Measurements from ENCODE around the gene PRKN. TPM values are rescaled to one million over a fixed set of nuclear protein-coding genes. Genes with fewer than 3 reads are reported as not detected.

PRKN gene
- polyA plus RNA-seq, 1 experiment, result 0.71 TPM

DNA sequence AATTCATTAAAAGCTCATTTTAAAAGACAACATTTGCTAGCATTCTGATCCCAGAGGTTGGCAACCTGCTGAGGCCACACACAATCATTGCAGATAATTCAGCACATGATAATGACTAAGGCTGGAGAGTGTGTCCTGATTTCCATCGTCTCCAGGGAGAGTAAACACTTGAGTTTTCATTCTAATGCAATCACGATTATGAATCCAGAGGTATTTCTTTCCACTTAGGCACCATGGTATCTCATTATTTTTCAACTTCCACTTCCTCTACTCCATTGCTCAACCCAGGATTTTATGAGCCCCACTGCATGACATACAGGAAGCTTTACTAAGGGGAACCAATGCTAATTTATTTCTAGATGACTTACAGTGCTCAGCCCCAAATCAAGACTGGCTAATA lies 1179.9 kb downstream of the PRKN start:
- no peak overlapping the region for H3K4me3 ChIP-seq (ENCODE audit: low read depth, low read length)
- ChIA-PET CTCF (interaction anchor here (0.6 kb wide), 1 partner anchor 1016 kb away, joined by 3 read pairs; no protein-coding TSS in a partner anchor), POLR2A (no interaction called here)
- no peaks in the 10 kb centered on the region for H3K27me3 ChIP-seq (ENCODE audit: control insufficient read depth, insufficient read depth, low read length)
- H3K36me3 ChIP-seq (ENCODE audit: control insufficient read depth, insufficient read depth, low read length), result no peaks in the 10 kb centered on the region
- no peak for DNase-seq (ENCODE audit: low read depth)
- TF ChIP-seq, protein P1, sequence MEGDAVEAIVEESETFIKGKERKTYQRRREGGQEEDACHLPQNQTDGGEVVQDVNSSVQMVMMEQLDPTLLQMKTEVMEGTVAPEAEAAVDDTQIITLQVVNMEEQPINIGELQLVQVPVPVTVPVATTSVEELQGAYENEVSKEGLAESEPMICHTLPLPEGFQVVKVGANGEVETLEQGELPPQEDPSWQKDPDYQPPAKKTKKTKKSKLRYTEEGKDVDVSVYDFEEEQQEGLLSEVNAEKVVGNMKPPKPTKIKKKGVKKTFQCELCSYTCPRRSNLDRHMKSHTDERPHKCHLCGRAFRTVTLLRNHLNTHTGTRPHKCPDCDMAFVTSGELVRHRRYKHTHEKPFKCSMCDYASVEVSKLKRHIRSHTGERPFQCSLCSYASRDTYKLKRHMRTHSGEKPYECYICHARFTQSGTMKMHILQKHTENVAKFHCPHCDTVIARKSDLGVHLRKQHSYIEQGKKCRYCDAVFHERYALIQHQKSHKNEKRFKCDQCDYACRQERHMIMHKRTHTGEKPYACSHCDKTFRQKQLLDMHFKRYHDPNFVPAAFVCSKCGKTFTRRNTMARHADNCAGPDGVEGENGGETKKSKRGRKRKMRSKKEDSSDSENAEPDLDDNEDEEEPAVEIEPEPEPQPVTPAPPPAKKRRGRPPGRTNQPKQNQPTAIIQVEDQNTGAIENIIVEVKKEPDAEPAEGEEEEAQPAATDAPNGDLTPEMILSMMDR (IDR thresholded peaks at IDR 0.05; ENCODE audit: insufficient read depth, low read depth, low read length), result no peak

DNA sequence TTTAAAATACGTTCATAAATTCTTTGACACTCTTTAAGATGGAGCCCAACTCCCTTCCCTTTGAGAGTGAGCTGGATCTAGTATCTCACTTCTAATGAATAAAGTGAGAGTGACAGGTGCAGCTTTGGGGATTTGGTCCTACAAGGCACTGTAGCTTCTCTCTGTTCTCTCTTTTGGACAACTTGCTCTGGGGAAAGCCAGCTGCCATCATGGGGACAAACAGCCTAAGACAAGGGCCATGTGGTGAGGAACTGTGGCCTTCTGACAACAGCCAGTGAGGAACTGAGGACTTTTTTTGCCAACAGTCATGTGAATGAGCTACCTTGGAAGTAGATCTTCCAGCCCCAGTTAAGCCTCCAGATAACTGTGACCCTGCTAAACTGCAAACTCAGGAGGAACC lies 1180.9 kb downstream of the PRKN start:
- ChIA-PET POLR2A (no interaction called here), CTCF (no interaction called here)
- TF ChIP-seq, protein P1 (IDR thresholded peaks at IDR 0.05; ENCODE audit: insufficient read depth, low read depth, low read length), result no peak
- DNase-seq (ENCODE audit: low read depth), result no peak
- no peaks in the 10 kb centered on the region for H3K27me3 ChIP-seq (ENCODE audit: control insufficient read depth, insufficient read depth, low read length)
- H3K4me3 ChIP-seq (ENCODE audit: low read depth, low read length), result no peak overlapping the region
- H3K36me3 ChIP-seq (ENCODE audit: control insufficient read depth, insufficient read depth, low read length), result no peaks in the 10 kb centered on the region

DNA sequence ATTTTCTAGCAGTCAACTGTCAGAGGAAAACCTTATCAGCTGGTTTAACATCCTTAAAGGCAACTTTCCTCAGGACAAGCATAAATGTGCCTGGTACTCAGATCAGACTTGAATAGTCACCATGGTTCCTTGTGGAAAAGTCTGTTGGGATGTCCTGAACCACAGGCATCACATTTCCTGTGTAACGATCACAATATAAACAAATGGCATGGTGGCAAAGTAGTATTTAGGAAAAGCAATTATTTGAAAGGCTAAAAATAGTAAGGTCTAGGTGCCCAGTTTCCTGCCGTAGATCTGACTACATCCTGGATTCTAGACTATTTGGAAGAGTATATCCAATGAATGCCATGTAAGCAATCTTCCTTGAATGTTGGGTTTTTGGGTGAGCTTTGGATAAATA lies 1181.8 kb downstream of the PRKN start:
- no peak overlapping the region for H3K4me3 ChIP-seq (ENCODE audit: low read depth, low read length)
- ChIA-PET POLR2A (no interaction called here), CTCF (no interaction called here)
- H3K27me3 ChIP-seq (ENCODE audit: control insufficient read depth, insufficient read depth, low read length), result no peaks in the 10 kb centered on the region
- TF ChIP-seq, protein P1 (IDR thresholded peaks at IDR 0.05; ENCODE audit: insufficient read depth, low read depth, low read length), result no peak
- no peak for DNase-seq (ENCODE audit: low read depth)
- H3K36me3 ChIP-seq (ENCODE audit: control insufficient read depth, insufficient read depth, low read length), result no peaks in the 10 kb centered on the region

DNA sequence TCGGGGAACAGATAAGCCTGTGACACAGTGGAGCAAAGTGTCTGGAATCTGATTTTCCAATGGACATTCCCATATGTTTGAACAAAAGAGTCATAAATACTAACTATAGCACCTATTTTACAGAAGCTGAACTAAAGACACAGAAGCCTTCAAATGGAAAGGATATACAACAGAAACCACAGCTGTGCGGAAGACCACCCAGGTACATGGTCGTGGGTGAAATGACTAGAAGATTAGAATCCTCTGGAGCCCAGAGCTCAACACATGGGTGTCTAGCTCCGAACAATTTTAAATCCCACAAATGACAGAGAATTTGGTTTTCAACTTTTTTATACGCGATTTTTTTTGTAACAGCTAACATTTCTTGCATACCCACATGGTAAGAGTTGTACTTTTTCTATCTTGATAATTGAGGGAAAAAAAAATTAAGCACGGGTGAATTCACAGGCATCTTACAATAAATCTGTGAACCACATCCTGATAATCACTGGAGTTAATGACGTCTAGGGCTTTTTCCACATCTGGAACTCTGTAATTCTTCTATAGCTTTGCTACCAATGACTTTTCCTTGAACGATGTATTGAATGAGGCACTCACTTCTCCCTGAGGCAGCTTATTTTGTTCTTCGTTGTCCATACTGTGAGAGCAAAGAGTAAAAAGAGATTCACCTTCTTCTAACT lies 1182.6 kb downstream of the PRKN start:
- Histone ChIP-seq H3K27me3 (ENCODE audit: control insufficient read depth, insufficient read depth, low read length) (no peaks in the 10 kb centered on the region), H3K4me3 (ENCODE audit: low read depth, low read length) (no peak overlapping the region), H3K36me3 (ENCODE audit: control insufficient read depth, insufficient read depth, low read length) (no peaks in the 10 kb centered on the region)
- no peak for DNase-seq (ENCODE audit: low read depth)
- TF ChIP-seq, protein P1 (IDR thresholded peaks at IDR 0.05; ENCODE audit: insufficient read depth, low read depth, low read length), result no peak
- CTCF ChIA-PET, result no interaction called here
- POLR2A ChIA-PET, result no interaction called here

DNA sequence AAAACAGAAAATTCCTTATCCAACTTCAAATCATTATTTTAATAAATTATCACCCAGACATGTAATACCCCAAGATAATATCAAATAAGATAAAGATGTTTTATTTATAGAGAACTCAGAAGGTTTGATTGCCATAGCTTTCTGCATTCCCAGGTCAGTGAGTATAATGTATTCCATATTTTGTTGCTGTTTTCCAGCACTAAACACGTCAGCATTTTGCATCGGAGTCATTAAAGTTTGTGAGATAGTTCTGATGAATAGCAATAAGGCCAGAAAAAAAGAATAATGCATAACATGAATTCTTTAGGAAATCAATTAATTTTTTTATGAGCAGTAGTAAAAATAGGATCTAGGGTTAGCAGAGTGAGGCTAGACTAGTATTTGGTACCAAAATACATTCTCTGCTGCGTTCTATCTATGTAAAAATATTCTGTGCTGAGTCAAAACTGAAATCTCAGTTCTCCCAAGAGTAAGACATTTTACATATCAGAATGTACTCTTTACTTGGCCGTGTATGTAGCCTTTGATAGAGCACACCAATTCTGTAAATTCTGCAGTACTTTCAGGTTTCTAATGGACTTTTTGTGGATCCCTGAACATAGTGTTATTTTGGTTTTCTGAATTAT lies 1183.8 kb downstream of the PRKN start:
- POLR2A ChIA-PET, result no interaction called here
- TF ChIP-seq, protein P1 (IDR thresholded peaks at IDR 0.05; ENCODE audit: insufficient read depth, low read depth, low read length), result no peak

More for the DNA sequence above, 1183.8 kb downstream of the PRKN start:
- no peak overlapping the region for H3K4me3 ChIP-seq (ENCODE audit: low read depth, low read length)
- CTCF ChIA-PET, result no interaction called here
- no peak for DNase-seq (ENCODE audit: low read depth)
- no peaks in the 10 kb centered on the region for H3K36me3 ChIP-seq (ENCODE audit: control insufficient read depth, insufficient read depth, low read length)
- no peaks in the 10 kb centered on the region for H3K27me3 ChIP-seq (ENCODE audit: control insufficient read depth, insufficient read depth, low read length)
